Fibroblast of upper back skin (primary cell): ENCODE data around the gene TRIM49.
"Not testable (repeated sequence)": the region's sequence is repeated elsewhere in the genome, so short reads cannot be mapped to it uniquely, and the experiment has no call there.

Experiments used
- DNase-seq: peaks from one replicate; pipeline ENCODE4 v3.0.0-alpha.2; 2013

TRIM49 gene, protein sequence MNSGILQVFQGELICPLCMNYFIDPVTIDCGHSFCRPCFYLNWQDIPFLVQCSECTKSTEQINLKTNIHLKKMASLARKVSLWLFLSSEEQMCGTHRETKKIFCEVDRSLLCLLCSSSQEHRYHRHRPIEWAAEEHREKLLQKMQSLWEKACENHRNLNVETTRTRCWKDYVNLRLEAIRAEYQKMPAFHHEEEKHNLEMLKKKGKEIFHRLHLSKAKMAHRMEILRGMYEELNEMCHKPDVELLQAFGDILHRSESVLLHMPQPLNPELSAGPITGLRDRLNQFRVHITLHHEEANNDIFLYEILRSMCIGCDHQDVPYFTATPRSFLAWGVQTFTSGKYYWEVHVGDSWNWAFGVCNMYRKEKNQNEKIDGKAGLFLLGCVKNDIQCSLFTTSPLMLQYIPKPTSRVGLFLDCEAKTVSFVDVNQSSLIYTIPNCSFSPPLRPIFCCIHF

DNA sequence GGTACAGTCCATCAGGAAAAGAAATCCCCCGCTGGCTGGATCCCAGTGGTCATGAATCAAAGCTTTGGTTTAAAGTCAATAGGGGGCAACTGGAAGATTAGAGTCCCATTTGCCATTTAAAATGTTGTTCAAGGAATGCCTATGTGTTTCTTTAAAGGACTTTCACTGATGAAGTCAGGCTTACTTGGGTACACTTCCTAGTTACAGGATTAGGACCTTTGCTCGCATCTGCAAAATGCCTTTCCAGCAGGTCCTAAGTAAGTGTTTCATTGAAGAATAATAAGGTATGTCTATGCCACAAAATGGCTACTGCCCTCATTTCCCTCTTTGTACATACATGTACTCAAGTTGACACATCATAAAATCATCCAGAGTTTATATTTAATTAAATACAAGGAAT, at the start of gene TRIM49:
Gene TRIM49, minus strand, starts transcription at position 101 of the 400 bp plus-strand sequence. CDS start 4,106 bp downstream, outside the sequence.
- not testable (repeated sequence) for DNase-seq

DNA sequence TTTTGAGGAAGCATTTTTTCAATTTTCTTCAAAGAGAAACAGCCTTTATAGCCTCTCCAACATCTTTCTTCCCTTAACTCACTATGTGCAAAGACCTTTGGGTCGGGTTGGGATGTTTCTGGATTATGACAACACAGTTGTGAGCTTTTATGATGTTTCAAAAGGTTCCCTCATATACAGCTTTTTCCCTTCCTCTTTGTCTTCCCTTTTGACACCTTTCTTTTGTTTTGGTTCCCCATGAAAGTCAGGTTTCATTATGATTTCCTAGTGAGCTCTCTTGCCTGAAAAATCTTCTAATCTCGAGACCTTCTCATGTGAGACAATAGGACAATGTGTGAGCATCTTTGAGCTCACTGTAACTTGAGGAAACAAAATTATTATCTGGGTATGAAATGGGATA, 18.3 kb upstream of the TRIM49 start:
- DNase-seq, result not testable (repeated sequence)

DNA sequence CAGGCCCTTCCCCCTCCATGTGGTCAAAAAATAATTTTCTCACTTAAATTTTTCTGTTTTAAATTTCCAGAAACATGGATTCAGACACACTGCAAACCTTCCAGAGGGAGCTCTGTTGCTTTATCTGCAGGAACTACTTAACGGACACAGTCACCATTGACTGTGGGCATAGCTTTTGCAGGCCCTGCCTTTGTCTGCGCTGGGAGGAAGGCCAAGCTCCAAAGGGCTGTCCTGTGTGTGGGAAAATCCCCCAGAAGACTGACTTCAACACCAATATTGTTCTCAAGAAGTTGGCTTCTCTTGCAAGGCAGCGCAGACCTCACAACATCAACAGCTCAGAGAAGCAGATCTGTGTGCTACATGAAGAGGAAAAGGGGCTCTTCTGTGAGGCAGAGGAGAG, 11.6 kb upstream of the TRIM49 start:
- not testable (repeated sequence) for DNase-seq

DNA sequence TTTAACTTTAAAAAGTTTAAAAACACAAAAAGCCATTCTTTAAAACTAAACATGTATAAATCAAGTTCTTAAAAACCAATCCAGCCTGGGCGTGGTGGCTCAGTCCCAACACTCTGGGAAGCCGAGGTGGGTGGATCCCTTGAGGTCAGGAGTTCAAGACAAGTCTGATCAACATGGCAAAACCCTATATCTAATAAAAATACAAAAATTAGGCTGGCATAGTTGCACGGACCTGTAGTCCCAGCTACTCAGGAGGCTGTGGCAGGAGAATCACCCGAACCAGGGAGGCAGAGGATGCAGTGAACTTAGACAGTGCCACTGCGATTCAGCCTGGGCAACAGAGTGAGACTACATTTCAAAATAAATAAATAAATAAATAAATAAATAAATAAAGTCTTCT, 5.2 kb upstream of the TRIM49 start:
- not testable (repeated sequence) for DNase-seq

DNA sequence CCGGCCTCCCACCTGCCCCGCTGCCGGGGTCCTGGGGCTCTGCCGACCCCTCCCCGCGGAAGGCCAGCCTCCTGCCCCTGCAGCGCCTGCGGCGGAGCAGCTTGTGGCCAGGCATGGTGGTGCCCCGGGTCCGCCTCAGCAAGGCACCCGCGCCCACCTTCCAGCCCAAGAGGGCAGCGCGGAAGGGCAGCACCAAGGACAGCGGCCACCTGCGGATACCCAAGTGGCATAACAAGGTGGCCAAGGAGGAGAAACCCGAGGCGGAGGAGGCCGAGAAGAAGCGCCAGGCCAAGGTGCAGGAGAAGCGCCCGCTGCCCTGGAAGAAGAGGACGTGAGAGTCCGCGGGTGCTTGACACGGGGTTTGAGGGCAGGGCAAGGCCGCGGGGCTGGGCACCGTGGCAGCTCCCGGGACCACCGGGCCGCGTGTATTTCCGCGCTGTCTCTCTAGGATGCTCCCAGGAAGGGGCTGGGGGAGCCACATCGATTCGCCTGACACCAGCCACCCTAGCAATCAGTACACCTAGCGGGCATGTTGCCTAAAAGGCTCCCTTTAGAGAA, 20.8 kb downstream of the TRIM49 start:
- not testable (repeated sequence) for DNase-seq

DNA sequence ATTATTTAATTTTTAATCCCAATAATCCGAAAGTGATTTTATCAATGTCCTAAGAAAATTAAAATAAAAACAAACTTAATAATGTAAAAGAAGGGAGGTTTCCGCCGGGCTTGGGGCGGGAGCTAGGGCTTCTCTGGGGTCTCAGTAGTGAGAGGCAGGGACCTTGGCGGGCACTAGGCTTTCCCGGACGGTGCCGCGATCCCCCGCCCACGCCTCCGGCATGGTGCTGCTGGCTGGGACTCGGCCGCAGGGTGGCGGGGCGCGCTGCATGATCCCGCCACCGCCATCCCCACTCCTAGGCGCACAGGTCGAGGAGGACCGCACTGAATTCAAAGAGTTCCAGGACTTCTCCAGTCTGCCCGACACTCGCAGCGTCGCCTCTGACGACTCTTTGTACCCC, 22.6 kb downstream of the TRIM49 start:
- not testable (repeated sequence) for DNase-seq

DNA sequence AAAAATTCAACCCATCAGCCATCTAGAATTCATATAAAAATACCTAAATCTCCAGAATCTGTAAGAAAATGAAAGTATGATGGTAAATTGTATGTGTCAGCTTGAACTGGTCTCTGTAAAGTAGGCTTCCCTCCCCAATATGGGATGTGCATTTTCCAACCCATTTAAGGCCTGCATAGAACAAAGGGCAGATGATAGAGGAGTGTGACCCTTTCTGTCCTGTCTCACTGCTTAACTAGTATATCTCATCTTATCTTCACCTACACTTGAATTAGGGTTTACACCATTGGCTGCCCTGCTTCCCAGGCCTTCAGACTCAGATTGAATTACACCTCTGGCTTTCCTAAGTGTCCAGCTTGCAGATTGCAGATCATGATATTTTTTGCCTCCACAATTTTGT, 57.6 kb downstream of the TRIM49 start:
- not testable (repeated sequence) for DNase-seq
